ENCODE data around the gene ZC3H8. TPM values are rescaled to one million over a fixed set of nuclear protein-coding genes. Genes with fewer than 3 reads are reported as not detected.
"Not testable (repeated sequence)": the region's sequence is repeated elsewhere in the genome, so short reads cannot be mapped to it uniquely, and the experiment has no call there.

ZC3H8 gene
- polyA plus RNA-seq (2012; ENCODE audit: low read depth, missing spikeins): 9.3 TPM

DNA sequence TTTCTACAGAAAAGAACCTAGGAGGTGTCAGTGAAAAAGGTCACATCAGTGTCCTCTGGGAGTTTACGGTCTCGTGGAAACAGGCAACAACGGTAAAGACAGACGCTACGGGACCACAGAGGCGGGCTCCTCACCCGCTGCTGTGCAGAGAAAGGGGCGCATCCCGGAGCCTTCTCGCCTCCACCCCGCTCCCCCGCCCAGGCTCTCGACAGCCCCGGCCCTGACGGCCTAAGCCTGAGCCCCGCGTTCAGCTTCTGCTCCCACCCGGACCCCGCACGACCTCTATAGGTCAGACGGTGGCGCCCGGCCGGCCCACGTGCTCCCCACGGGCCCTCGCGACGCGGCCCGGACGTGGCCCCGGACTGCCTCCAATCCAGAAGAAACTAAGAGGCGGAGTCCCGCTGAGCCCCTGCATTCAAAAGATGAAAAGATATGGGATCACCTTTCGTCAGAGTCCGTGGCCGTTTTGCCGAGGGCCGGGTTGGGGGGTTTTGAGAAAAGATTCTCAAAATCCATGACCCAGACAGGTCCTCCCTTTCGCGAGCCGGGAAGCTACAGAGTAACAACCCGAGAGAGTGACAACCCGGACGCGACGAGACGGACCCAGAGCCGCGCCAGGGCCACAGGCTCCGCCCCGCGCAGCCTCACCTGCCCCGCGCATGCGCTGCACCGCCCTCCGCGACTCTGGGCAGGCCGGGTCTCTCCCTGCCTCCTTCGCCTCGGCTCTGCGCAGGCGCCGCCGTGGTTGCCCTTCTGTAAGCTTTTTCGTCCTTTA is at the start of gene ZC3H8:
Gene ZC3H8, minus strand, starts transcription at position 577 of the 775 bp plus-strand sequence. Its CDS starts 61 bp downstream, at position 516.
- FAIRE-seq (peak; percentile 91), DNase-seq (ENCODE audit: insufficient read length, low spot score) (peak; percentile 97)
- TF ChIP-seq TAF1 (IDR thresholded peaks at IDR 0.05; ENCODE audit: low read depth, low read length) (peak; percentile 37), POLR2A (IDR thresholded peaks at IDR 0.05; ENCODE audit: low read depth, low read length) (peak; percentile 88), POLR2AphosphoS5 (IDR thresholded peaks at IDR 0.05; ENCODE audit: low read depth, low read length) (peak; percentile 92), PAX5 (IDR thresholded peaks at IDR 0.05; ENCODE audit: insufficient read depth, low read length, severe bottlenecking) (no peak), SPI1 (IDR thresholded peaks at IDR 0.05; ENCODE audit: low read depth, low read length) (no peak), POU2F2 (IDR thresholded peaks at IDR 0.05; ENCODE audit: low read depth, low read length) (no peak)

GRCh38 chr2:112304298-112304941 is 49.6 kb upstream of the ZC3H8 start:
- no peak for TF ChIP-seq POLR2AphosphoS5 (IDR thresholded peaks at IDR 0.05; ENCODE audit: low read depth, low read length)
- peak; percentile 64 for TF ChIP-seq SPI1 (IDR thresholded peaks at IDR 0.05; ENCODE audit: low read depth, low read length)
- FAIRE-seq (peak; percentile 47), DNase-seq (ENCODE audit: insufficient read length, low spot score) (no peak)

DNA sequence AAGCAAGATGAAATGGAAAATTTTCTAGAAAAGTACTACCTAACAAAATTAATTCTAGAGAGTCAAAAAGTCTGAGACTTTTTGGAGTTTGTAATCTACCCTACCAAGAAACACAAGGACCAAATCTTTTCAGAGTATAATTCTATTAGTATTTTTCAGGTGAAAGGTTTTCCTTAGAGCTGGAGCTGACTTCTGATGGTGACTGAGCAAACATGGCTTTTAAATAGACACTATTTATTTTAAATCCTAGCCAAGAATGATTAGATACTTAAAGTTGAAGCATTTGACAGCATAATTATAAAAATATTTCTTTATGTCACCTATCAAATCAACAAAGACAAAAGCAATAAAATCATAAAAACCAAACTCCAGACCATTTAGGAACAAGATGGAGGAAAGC is 47.1 kb upstream of the ZC3H8 start:
- DNase-seq (ENCODE audit: insufficient read length, low spot score) (no peak), FAIRE-seq (no peak)
- TF ChIP-seq POLR2A (IDR thresholded peaks at IDR 0.05; ENCODE audit: low read depth, low read length) (no peak), PAX5 (IDR thresholded peaks at IDR 0.05; ENCODE audit: insufficient read depth, low read length, severe bottlenecking) (no peak), TAF1 (IDR thresholded peaks at IDR 0.05; ENCODE audit: low read depth, low read length) (no peak), POLR2AphosphoS5 (IDR thresholded peaks at IDR 0.05; ENCODE audit: low read depth, low read length) (no peak), SPI1 (IDR thresholded peaks at IDR 0.05; ENCODE audit: low read depth, low read length) (no peak), POU2F2 (IDR thresholded peaks at IDR 0.05; ENCODE audit: low read depth, low read length) (no peak)

DNA sequence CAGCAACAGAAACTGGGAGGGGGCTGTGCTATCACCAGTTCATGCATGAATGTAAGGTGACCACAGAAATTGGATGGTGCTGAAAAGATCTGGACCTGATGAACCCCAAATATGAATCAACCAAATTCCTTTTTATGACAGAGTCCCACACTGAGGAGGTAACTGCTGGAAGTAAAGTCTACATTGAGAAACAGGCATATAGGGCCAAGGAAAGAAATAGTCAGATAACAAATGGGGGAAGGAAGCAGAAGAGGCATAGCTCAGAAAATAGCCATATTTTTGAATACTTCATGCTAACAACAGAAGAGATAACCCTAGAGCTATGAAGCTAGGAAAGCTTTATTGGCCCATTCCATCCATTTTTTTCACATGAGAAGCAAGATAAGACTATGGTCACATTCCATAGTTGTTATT is 46.3 kb upstream of the ZC3H8 start:
- FAIRE-seq (no peak), DNase-seq (ENCODE audit: insufficient read length, low spot score) (no peak)
- no peak for TF ChIP-seq POLR2AphosphoS5 (IDR thresholded peaks at IDR 0.05; ENCODE audit: low read depth, low read length)
- TF ChIP-seq PAX5 (IDR thresholded peaks at IDR 0.05; ENCODE audit: insufficient read depth, low read length, severe bottlenecking): no peak
- TF ChIP-seq POU2F2 (IDR thresholded peaks at IDR 0.05; ENCODE audit: low read depth, low read length): no peak
- TF ChIP-seq TAF1 (IDR thresholded peaks at IDR 0.05; ENCODE audit: low read depth, low read length): no peak

GRCh38 chr2:112296407-112296806 is 41.6 kb upstream of the ZC3H8 start:
- TF ChIP-seq TAF1 (IDR thresholded peaks at IDR 0.05; ENCODE audit: low read depth, low read length) (no peak), POLR2AphosphoS5 (IDR thresholded peaks at IDR 0.05; ENCODE audit: low read depth, low read length) (no peak), POU2F2 (IDR thresholded peaks at IDR 0.05; ENCODE audit: low read depth, low read length) (no peak), PAX5 (IDR thresholded peaks at IDR 0.05; ENCODE audit: insufficient read depth, low read length, severe bottlenecking) (no peak), SPI1 (IDR thresholded peaks at IDR 0.05; ENCODE audit: low read depth, low read length) (no peak), POLR2A (IDR thresholded peaks at IDR 0.05; ENCODE audit: low read depth, low read length) (no peak)
- DNase-seq (ENCODE audit: insufficient read length, low spot score) (no peak), FAIRE-seq (no peak)

DNA sequence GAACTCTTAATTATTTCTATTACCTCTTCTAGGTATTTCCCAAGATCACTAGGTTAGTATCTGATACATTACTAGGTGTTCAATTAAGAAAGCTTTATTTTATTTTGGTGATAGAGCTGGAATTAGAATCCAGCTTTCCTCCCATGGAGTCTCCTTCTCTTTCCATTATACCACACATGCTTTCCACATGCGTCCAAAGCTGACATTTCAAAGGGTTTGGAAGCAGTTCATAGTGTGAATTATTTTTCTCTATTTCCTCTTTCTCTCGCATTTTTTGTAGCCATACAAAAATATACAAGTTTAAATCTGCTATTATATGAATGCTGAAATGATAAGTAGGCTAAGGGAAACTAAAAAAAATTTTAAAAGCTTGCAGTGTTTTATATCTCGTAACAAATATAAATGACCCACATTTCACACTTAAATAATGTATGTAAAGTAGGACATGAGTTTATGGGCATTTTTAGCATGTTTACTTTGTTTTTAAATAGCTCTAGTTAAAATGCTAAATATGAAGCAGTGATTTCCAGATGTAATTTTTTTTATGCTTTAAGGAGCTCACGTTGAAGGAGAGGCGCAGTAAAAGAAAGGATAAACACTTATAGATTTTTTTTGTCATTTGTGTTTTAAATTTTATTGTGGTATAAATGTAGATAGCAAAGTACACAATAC is 40.7 kb upstream of the ZC3H8 start:
- TF ChIP-seq POU2F2 (IDR thresholded peaks at IDR 0.05; ENCODE audit: low read depth, low read length) (no peak), TAF1 (IDR thresholded peaks at IDR 0.05; ENCODE audit: low read depth, low read length) (no peak), SPI1 (IDR thresholded peaks at IDR 0.05; ENCODE audit: low read depth, low read length) (no peak)
- no peak for DNase-seq (ENCODE audit: insufficient read length, low spot score)
- FAIRE-seq: no peak

DNA sequence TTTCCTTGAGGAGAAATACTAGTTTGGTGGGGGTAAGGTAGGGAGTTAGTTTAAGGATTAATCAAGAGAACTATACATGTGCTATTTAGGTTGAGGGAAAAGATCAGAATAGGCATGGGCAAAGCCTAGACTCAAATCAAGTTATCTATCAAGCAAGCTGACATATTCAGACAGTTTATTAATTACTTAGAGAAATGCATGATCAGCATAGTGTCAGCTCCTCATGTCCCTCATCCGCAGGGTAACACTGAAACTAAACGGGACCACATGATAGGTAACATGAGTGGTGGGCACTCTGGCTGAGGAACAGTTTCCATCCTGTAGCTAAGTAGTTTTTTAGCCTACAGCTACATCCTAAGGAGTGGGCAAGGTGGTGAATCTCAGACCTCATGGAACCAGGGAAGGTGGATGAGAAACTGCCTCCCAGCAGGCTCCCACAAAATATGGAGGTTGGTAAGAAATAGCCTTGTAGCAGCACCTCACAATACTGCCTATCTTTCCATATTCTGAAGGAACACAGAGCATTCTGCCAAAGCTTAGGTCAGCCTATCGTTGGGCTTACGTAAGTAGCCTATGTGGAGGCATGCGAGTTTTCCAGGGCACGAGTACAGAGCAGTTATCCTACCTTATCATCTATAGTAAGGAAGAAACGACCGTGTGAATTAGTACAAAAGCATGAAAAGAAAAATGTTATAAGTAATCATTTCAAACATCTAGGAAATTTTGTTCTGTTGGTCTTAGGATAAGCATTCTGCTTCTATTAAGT is 39.0 kb upstream of the ZC3H8 start:
- DNase-seq (ENCODE audit: insufficient read length, low spot score): no peak
- FAIRE-seq: no peak
- TF ChIP-seq SPI1 (IDR thresholded peaks at IDR 0.05; ENCODE audit: low read depth, low read length) (no peak), POU2F2 (IDR thresholded peaks at IDR 0.05; ENCODE audit: low read depth, low read length) (no peak), POLR2A (IDR thresholded peaks at IDR 0.05; ENCODE audit: low read depth, low read length) (no peak), POLR2AphosphoS5 (IDR thresholded peaks at IDR 0.05; ENCODE audit: low read depth, low read length) (no peak), TAF1 (IDR thresholded peaks at IDR 0.05; ENCODE audit: low read depth, low read length) (no peak), PAX5 (IDR thresholded peaks at IDR 0.05; ENCODE audit: insufficient read depth, low read length, severe bottlenecking) (no peak)

GRCh38 chr2:112290648-112291047 is 35.8 kb upstream of the ZC3H8 start:
- TF ChIP-seq POLR2AphosphoS5 (IDR thresholded peaks at IDR 0.05; ENCODE audit: low read depth, low read length): no peak
- no peak for TF ChIP-seq PAX5 (IDR thresholded peaks at IDR 0.05; ENCODE audit: insufficient read depth, low read length, severe bottlenecking)
- no peak for TF ChIP-seq POLR2A (IDR thresholded peaks at IDR 0.05; ENCODE audit: low read depth, low read length)
- TF ChIP-seq TAF1 (IDR thresholded peaks at IDR 0.05; ENCODE audit: low read depth, low read length): no peak
- TF ChIP-seq POU2F2 (IDR thresholded peaks at IDR 0.05; ENCODE audit: low read depth, low read length): no peak
- TF ChIP-seq SPI1 (IDR thresholded peaks at IDR 0.05; ENCODE audit: low read depth, low read length): no peak
- FAIRE-seq: no peak
- DNase-seq (ENCODE audit: insufficient read length, low spot score): no peak

- DNase-seq (ENCODE audit: insufficient read length, low spot score) (no peak), FAIRE-seq (no peak)
- TF ChIP-seq PAX5 (IDR thresholded peaks at IDR 0.05; ENCODE audit: insufficient read depth, low read length, severe bottlenecking) (no peak), POU2F2 (IDR thresholded peaks at IDR 0.05; ENCODE audit: low read depth, low read length) (no peak), TAF1 (IDR thresholded peaks at IDR 0.05; ENCODE audit: low read depth, low read length) (no peak), POLR2A (IDR thresholded peaks at IDR 0.05; ENCODE audit: low read depth, low read length) (no peak), SPI1 (IDR thresholded peaks at IDR 0.05; ENCODE audit: low read depth, low read length) (no peak), POLR2AphosphoS5 (IDR thresholded peaks at IDR 0.05; ENCODE audit: low read depth, low read length) (no peak)
Measured at GRCh38 chr2:112290088-112290487, 35.2 kb upstream of the ZC3H8 start.

- not testable (repeated sequence) for DNase-seq (ENCODE audit: insufficient read length, low spot score)
Measured at GRCh38 chr2:112283535-112283934, 28.7 kb upstream of the ZC3H8 start.

DNA sequence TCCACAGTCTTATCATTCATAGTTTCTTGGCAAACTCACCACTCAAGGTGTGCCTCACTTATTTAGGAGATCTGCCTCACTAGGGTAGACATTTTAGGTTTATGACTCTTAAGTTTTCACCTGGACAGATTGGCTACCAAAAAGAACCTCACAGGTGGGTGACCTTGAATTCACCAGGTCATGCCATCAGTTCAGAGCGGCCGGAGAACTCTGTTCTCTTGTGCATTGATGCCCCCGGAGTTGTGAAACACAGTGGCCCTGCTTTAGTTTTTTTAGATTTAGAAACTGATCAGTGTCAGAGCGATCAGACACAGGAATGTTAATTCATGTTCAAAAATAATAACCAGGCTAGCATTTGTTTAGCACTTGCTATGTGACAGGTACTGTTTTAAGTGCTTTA is 27.2 kb upstream of the ZC3H8 start:
- DNase-seq (ENCODE audit: insufficient read length, low spot score); FAIRE-seq: not testable (repeated sequence)

More at GRCh38 chr2:112283535-112283934, 28.7 kb upstream of the ZC3H8 start:
- FAIRE-seq: not testable (repeated sequence)
